ENCODE data around the gene PRLR. TPM values are rescaled to one million over a fixed set of nuclear protein-coding genes. Genes with fewer than 3 reads are reported as not detected.

Gene PRLR
- total and polyA plus RNA-seq, 9 of the 15 experiments (the other 6 are each of a cell fraction or from before 2014, with no cell fraction given): 0.02 TPM; not detected in 8

DNA sequence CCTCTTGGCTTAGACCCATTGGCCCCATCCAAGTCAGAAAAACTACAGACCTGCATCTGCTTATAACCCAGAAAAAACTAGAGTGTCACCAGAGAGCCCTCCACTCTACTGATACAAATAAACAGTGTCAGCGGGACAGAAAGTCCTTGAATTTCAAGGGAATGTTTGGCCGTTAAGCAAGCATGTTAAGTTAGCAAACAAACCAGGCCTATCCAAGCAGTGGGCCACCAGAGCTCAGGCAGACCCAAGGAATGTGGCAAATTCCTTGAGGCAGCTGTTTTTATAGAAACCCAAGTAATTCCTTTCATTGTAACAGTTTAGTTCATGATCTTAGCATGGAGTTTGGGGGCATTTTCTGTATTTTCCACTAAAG lies 70.9 kb downstream of the PRLR start:
- BruUV-seq (replicated peaks): no TSS peak
- Histone ChIP-seq H3K9me1 (ENCODE audit: control insufficient read depth, insufficient read depth, low read length) (no peaks in the 10 kb centered on the region), H3K79me2 (ENCODE audit: control insufficient read depth, insufficient read depth, low read length) (no peaks in the 10 kb centered on the region), H4K20me1 (replicated peaks; ENCODE audit: control insufficient read depth, insufficient read depth, low read length) (no peaks in the 10 kb centered on the region), H3K4me2 (ENCODE audit: insufficient read depth, low read length) (no peak overlapping the region), H3K27me3 (ENCODE audit: control insufficient read depth in 2 of 2, insufficient read depth in 2 of 2, low read length in 2 of 2) (no peaks in the 10 kb centered on the region; a peak in 1 of 5 replicates), H3K4me3 (no peak overlapping the region), H3K36me3 (ENCODE audit: control insufficient read depth, insufficient read depth, low read length) (no peaks in the 10 kb centered on the region), H2AFZ (ENCODE audit: low read depth, low read length) (no peak overlapping the region), H3K9ac (ENCODE audit: insufficient read depth in 1 of 2, low read depth in 2 of 2, low read length in 2 of 2) (no peak overlapping the region), H3K4me1 (replicated peaks in 1 of 2; ENCODE audit: control insufficient read depth in 2 of 2, insufficient read depth in 2 of 2, low read length in 2 of 2) (no peaks in the 10 kb centered on the region), H3K27ac (ENCODE audit: extremely low read depth, low read depth, low read length) (no peak overlapping the region), H3K9me3 (replicated peaks; ENCODE audit: control insufficient read depth, insufficient read depth, low read depth, low read length) (no peaks in the 10 kb centered on the region)
- ChIA-PET POLR2A (no interaction called here), CTCF (ENCODE audit: low intra/inter-chr PET ratio) (no interaction called here)
- ATAC-seq (no peak), FAIRE-seq (no peak), DNase-seq (ENCODE audit: extremely low read depth in 1 of 4, low spot score in 3 of 4) (no peak)
- WGBS (ENCODE audit: insufficient coverage, low coverage, missing lambda C conversion rate): 0% methylated on average over 2 of the region's 2 CpGs
- intact Hi-C loops (cut with micrococcal nuclease): no loop called here
- TF ChIP-seq ZNF133 (CRISPR knock-in tag; IDR thresholded peaks at IDR 0.05) (no peak), ZKSCAN8 (CRISPR knock-in tag; IDR thresholded peaks at IDR 0.05) (no peak), GATAD2B (IDR thresholded peaks at IDR 0.05; ENCODE audit: borderline replicate concordance) (no peak), ZNF24 (IDR thresholded peaks at IDR 0.05) (no peak), ZNF79 (CRISPR knock-in tag; IDR thresholded peaks at IDR 0.05; ENCODE audit: low read depth) (no peak), MCM7 (IDR thresholded peaks at IDR 0.05) (no peak), FOXJ2 (tag; IDR thresholded peaks at IDR 0.05) (no peak), PHF8 (IDR thresholded peaks at IDR 0.05; ENCODE audit: borderline replicate concordance, low read length) (no peak), FOXA1 (IDR thresholded peaks at IDR 0.05; ENCODE audit: borderline replicate concordance) (no peak)
- TF ChIP-seq, protein P1, sequence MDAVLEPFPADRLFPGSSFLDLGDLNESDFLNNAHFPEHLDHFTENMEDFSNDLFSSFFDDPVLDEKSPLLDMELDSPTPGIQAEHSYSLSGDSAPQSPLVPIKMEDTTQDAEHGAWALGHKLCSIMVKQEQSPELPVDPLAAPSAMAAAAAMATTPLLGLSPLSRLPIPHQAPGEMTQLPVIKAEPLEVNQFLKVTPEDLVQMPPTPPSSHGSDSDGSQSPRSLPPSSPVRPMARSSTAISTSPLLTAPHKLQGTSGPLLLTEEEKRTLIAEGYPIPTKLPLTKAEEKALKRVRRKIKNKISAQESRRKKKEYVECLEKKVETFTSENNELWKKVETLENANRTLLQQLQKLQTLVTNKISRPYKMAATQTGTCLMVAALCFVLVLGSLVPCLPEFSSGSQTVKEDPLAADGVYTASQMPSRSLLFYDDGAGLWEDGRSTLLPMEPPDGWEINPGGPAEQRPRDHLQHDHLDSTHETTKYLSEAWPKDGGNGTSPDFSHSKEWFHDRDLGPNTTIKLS (IDR thresholded peaks at IDR 0.05; ENCODE audit: borderline replicate concordance, low read depth): no peak
- TF ChIP-seq, protein P2, sequence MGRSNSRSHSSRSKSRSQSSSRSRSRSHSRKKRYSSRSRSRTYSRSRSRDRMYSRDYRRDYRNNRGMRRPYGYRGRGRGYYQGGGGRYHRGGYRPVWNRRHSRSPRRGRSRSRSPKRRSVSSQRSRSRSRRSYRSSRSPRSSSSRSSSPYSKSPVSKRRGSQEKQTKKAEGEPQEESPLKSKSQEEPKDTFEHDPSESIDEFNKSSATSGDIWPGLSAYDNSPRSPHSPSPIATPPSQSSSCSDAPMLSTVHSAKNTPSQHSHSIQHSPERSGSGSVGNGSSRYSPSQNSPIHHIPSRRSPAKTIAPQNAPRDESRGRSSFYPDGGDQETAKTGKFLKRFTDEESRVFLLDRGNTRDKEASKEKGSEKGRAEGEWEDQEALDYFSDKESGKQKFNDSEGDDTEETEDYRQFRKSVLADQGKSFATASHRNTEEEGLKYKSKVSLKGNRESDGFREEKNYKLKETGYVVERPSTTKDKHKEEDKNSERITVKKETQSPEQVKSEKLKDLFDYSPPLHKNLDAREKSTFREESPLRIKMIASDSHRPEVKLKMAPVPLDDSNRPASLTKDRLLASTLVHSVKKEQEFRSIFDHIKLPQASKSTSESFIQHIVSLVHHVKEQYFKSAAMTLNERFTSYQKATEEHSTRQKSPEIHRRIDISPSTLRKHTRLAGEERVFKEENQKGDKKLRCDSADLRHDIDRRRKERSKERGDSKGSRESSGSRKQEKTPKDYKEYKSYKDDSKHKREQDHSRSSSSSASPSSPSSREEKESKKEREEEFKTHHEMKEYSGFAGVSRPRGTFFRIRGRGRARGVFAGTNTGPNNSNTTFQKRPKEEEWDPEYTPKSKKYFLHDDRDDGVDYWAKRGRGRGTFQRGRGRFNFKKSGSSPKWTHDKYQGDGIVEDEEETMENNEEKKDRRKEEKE (IDR thresholded peaks at IDR 0.05; ENCODE audit: borderline replicate concordance in 1 of 2, control insufficient read depth in 1 of 2, low read depth in 2 of 2, low read length in 1 of 2): no peak
- in situ Hi-C loops (cut with MboI): no loop called here

Data from K562 (cell line).